Measurements from ENCODE around the gene PALD1. TPM values are rescaled to one million over a fixed set of nuclear protein-coding genes. Genes with fewer than 3 reads are reported as not detected.

The PALD1 gene
- total and polyA plus RNA-seq, 9 of the 15 experiments (the other 6 are each of a cell fraction or from before 2014, with no cell fraction given) = 0.03 to 0.29 (median 0.09) TPM; not detected in 2

GRCh38 chr10:70596860-70597809 lies 118.6 kb downstream of the PALD1 start:
- CTCF ChIA-PET (ENCODE audit: low intra/inter-chr PET ratio) = no interaction called here
- ATAC-seq = no peak
- Histone ChIP-seq H3K4me3 (no peak overlapping the region), H3K9me3 (replicated peaks; ENCODE audit: control insufficient read depth, insufficient read depth, low read depth, low read length) (no peaks in the 10 kb centered on the region), H3K79me2 (ENCODE audit: control insufficient read depth, insufficient read depth, low read length) (no peaks in the 10 kb centered on the region; the same call in 2 of the 3 replicates), H3K27ac (ENCODE audit: extremely low read depth, low read depth, low read length) (peak overlapping the region; percentile 73; the same call in 1 of the 3 replicates), H3K4me2 (ENCODE audit: insufficient read depth, low read length) (no peak overlapping the region), H3K36me3 (ENCODE audit: control insufficient read depth, insufficient read depth, low read length) (no peaks in the 10 kb centered on the region), H3K4me1 (replicated peaks in 1 of 2; ENCODE audit: control insufficient read depth in 2 of 2, insufficient read depth in 2 of 2, low read length in 2 of 2) (peaks cover 60 to 75% of the 10 kb centered on the region in 2 experiments), H3K27me3 (ENCODE audit: control insufficient read depth in 2 of 2, insufficient read depth in 2 of 2, low read length in 2 of 2) (no peaks in the 10 kb centered on the region), H3K9ac (ENCODE audit: insufficient read depth in 1 of 2, low read depth in 2 of 2, low read length in 2 of 2) (peak overlapping the region; percentile 4 to 87; a peak in 2 of 4 replicates), H2AFZ (ENCODE audit: low read depth, low read length) (peak overlapping the region; percentile 88), H4K20me1 (replicated peaks; ENCODE audit: control insufficient read depth, insufficient read depth, low read length) (no peaks in the 10 kb centered on the region), H3K9me1 (ENCODE audit: control insufficient read depth, insufficient read depth, low read length) (no peaks in the 10 kb centered on the region)
- FAIRE-seq = no peak
- peak in 3 of 4 experiments; percentile 41 to 55 (median 46) for DNase-seq (ENCODE audit: extremely low read depth in 1 of 4, low spot score in 3 of 4)
- WGBS (ENCODE audit: insufficient coverage, low coverage, missing lambda C conversion rate) = 43% methylated on average over 8 of the region's 8 CpGs
- in situ Hi-C loops (cut with MboI) (no loop called here), intact Hi-C loops (cut with micrococcal nuclease) (no loop called here)
- BruUV-seq (replicated peaks) = no TSS peak
- POLR2A ChIA-PET = interaction anchor here (0.6 to 1.4 kb wide), 6 partner anchors 8 to 545 kb away, joined by 3 read pairs; no protein-coding TSS in a partner anchor
- TF ChIP-seq KDM1A (IDR thresholded peaks at IDR 0.05) = peak in 1 of 2 experiments; percentile 19; a peak in 1 of 4 replicates
- TF ChIP-seq NFIC (IDR thresholded peaks at IDR 0.05) = peak; percentile 68
- peak; percentile 19; the same call in 1 of the 2 replicates for TF ChIP-seq BACH1 (tag; IDR thresholded peaks at IDR 0.05)
- no peak for TF ChIP-seq ZEB2 (IDR thresholded peaks at IDR 0.05)
- TF ChIP-seq SOX6 (IDR thresholded peaks at IDR 0.05) = 0 out of 2 replicates have a peak, but pooled peaks have one; percentile 24
- 0 out of 2 replicates have a peak, but pooled peaks have one; percentile 12 for TF ChIP-seq MEF2D (tag; conservative IDR thresholded peaks at IDR 0.05; ENCODE audit: low read depth)
- TF ChIP-seq FOXA1 (IDR thresholded peaks at IDR 0.05; ENCODE audit: borderline replicate concordance) = no peak
- TF ChIP-seq, protein P1, sequence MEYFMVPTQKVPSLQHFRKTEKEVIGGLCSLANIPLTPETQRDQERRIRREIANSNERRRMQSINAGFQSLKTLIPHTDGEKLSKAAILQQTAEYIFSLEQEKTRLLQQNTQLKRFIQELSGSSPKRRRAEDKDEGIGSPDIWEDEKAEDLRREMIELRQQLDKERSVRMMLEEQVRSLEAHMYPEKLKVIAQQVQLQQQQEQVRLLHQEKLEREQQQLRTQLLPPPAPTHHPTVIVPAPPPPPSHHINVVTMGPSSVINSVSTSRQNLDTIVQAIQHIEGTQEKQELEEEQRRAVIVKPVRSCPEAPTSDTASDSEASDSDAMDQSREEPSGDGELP (CRISPR knock-in tag; IDR thresholded peaks at IDR 0.05; ENCODE audit: borderline replicate concordance) = 0 out of 2 replicates have a peak, but pooled peaks have one; percentile 28
- 0 out of 2 replicates have a peak, but pooled peaks have one; percentile 26 for TF ChIP-seq SMAD4 (CRISPR knock-in tag; conservative IDR thresholded peaks at IDR 0.05)
- TF ChIP-seq RCOR1 (IDR thresholded peaks at IDR 0.05; ENCODE audit: borderline replicate concordance in 1 of 2, low read depth in 2 of 2, low read length in 2 of 2) = 0 out of 4 replicates have a peak, but pooled peaks of 1 of the 2 experiments have one; percentile 37
- TF ChIP-seq ZNF444 (CRISPR knock-in tag; IDR thresholded peaks at IDR 0.05) = 0 out of 2 replicates have a peak, but pooled peaks have one; percentile 53
- TF ChIP-seq PHF20 (IDR thresholded peaks at IDR 0.05; ENCODE audit: partially characterized antibody) = no peak
- no peak for TF ChIP-seq SMAD1 (IDR thresholded peaks at IDR 0.05; ENCODE audit: low read depth, low read length, partially characterized antibody)
- no peak for TF ChIP-seq HDAC3 (IDR thresholded peaks at IDR 0.05; ENCODE audit: borderline replicate concordance, partially characterized antibody)
- TF ChIP-seq ZNF395 (CRISPR knock-in tag; IDR thresholded peaks at IDR 0.05) = peak; percentile 27; the same call in 1 of the 2 replicates
- TF ChIP-seq RBM34 (IDR thresholded peaks at IDR 0.05; ENCODE audit: borderline replicate concordance, insufficient read depth, low read length) = no peak
- no peak for TF ChIP-seq HIVEP1 (CRISPR knock-in tag; IDR thresholded peaks at IDR 0.05)
- TF ChIP-seq ZNF707 (CRISPR knock-in tag; conservative IDR thresholded peaks at IDR 0.05) = no peak
- TF ChIP-seq CXXC5 (CRISPR knock-in tag; IDR thresholded peaks at IDR 0.05) = no peak
- TF ChIP-seq ZNF76 (CRISPR knock-in tag; IDR thresholded peaks at IDR 0.05; ENCODE audit: borderline replicate concordance) = no peak
